Neural cell (in vitro differentiated cells): ENCODE results near the gene NCBP3. TPM values are rescaled to one million over a fixed set of nuclear protein-coding genes. Genes with fewer than 3 reads are reported as not detected.
"Not testable (repeated sequence)": the region's sequence is repeated elsewhere in the genome, so short reads cannot be mapped to it uniquely, and the experiment has no call there.

Experiments
- H2AFZ ChIP-seq: fragments of 200-600, 300-800 bp; sonication (generic), shearing (Covaris generic); 2 replicates; pipeline ENCODE4 v1.6.0; 2014; ENCODE audit warnings: low read depth, mild to moderate bottlenecking, antibody characterized with exemption, low read length, moderate library complexity
- H3F3A ChIP-seq: fragments of 200-600 bp; shearing (Covaris generic); 2 replicates; pipeline ENCODE4 v1.6.1; 2016; ENCODE audit warnings: mild to moderate bottlenecking, moderate library complexity, mixed read lengths, antibody characterized with exemption, low read length; ENCODE audit not compliant: insufficient read depth, poor library complexity, severe bottlenecking
- H3K27ac ChIP-seq: fragments of 200-600, 300-800 bp; sonication (generic), shearing (Covaris generic); 2 replicates; pipeline ENCODE4 v1.5.1; 2014; ENCODE audit warnings: mild to moderate bottlenecking, low read length, moderate library complexity
- H3K27me3 ChIP-seq: fragments of 300-800, 200-600 bp; sonication (generic), shearing (Covaris generic); 2 replicates; pipeline ENCODE4 v1.6.0; 2014; ENCODE audit warnings: mild to moderate bottlenecking, low read depth, low read length, moderate library complexity; ENCODE audit not compliant: insufficient read depth
- H3K36me3 ChIP-seq: fragments of 300-800, 200-600 bp; sonication (generic), shearing (Covaris generic); 2 replicates; pipeline ENCODE4 v1.5.1; 2014; ENCODE audit warnings: mild to moderate bottlenecking, antibody characterized with exemption, low read length, moderate library complexity; ENCODE audit not compliant: insufficient read depth
- H3K4me2 ChIP-seq: fragments of 300-800, 200-600 bp; sonication (generic), shearing (Covaris generic); 2 replicates; pipeline ENCODE4 v1.6.0; 2014; ENCODE audit warnings: mild to moderate bottlenecking, low read length
- H3K4me3 ChIP-seq: fragments of 300-800, 200-600 bp; sonication (generic), shearing (Covaris generic); 2 replicates; pipeline ENCODE4 v1.5.1; 2014; ENCODE audit warnings: mild to moderate bottlenecking, low read length, moderate library complexity
- H3K79me2 ChIP-seq: fragments of 200-600 bp; shearing (Covaris generic); replicated peaks from 2 replicates; pipeline ENCODE4 v1.6.0; 2014; ENCODE audit warnings: mild to moderate bottlenecking, low read length, moderate library complexity; ENCODE audit not compliant: insufficient read depth
- H3K9ac ChIP-seq: fragments of 300-800, 200-600 bp; sonication (generic), shearing (Covaris generic); 2 replicates; pipeline ENCODE4 v1.6.1; 2016; ENCODE audit warnings: mild to moderate bottlenecking, low read length, mixed read lengths
- H3K9me2 ChIP-seq: fragments of 200-600 bp; shearing (Covaris generic); 2 replicates; pipeline ENCODE4 v1.6.1; 2016; ENCODE audit warnings: mild to moderate bottlenecking, low read length, mixed read lengths; ENCODE audit not compliant: insufficient read depth
- H3K9me3 ChIP-seq: fragments of 200-600, 300-800 bp; sonication (generic), shearing (Covaris generic); 2 replicates; pipeline ENCODE4 v1.6.1; 2016; ENCODE audit warnings: mild to moderate bottlenecking, mixed run types, low read length, moderate library complexity, mixed read lengths
- H4K20me1 ChIP-seq: fragments of 200-600 bp; shearing (Covaris generic); 2 replicates; pipeline ENCODE4 v1.6.1; 2016; ENCODE audit warnings: mild to moderate bottlenecking, mixed run types; ENCODE audit not compliant: insufficient read depth
- CTCF ChIP-seq: fragments of 450-650 bp; IDR thresholded peaks from 2 replicates; pipeline ENCODE4 v1.5.1; 2014; ENCODE audit warnings: antibody characterized with exemption, mild to moderate bottlenecking, moderate library complexity; ENCODE audit not compliant: poor library complexity, severe bottlenecking
- EZH2 ChIP-seq: fragments of 200-600, 300-800 bp; shearing (Covaris generic), sonication (generic); IDR thresholded peaks from 2 replicates; pipeline ENCODE4 v1.6.1; 2014; ENCODE audit warnings: antibody characterized with exemption, low read length, borderline replicate concordance, mild to moderate bottlenecking; ENCODE audit not compliant: insufficient read depth, poor library complexity, severe bottlenecking
- MXI1 ChIP-seq: fragments of 450-650 bp; conservative IDR thresholded peaks from 2 replicates; pipeline ENCODE4 v1.6.1; 2014; ENCODE audit warnings: antibody characterized with exemption, mild to moderate bottlenecking; ENCODE audit not compliant: poor library complexity, severe bottlenecking
- POLR2AphosphoS5 ChIP-seq: IDR thresholded peaks from 2 replicates; pipeline ENCODE4 v1.6.1; 2012
- RAD21 ChIP-seq: fragments of 450-650 bp; conservative IDR thresholded peaks from 2 replicates; pipeline ENCODE4 v1.6.1; 2014; ENCODE audit warnings: antibody characterized with exemption, mild to moderate bottlenecking, moderate library complexity
- SMC3 ChIP-seq: fragments of 450-650 bp; conservative IDR thresholded peaks from 2 replicates; pipeline ENCODE4 v1.6.1; 2014; ENCODE audit warnings: antibody characterized with exemption, mild to moderate bottlenecking, moderate library complexity; ENCODE audit not compliant: poor library complexity
- TAF1 ChIP-seq: IDR thresholded peaks from 2 replicates; pipeline ENCODE4 v1.6.1; 2012; ENCODE audit warnings: low read depth
- polyA plus RNA-seq: library from polyadenylated mRNA; depleted of rRNA; stranded (reverse); fragments of >200 nt; gene quantifications from 2 replicates; pipeline ENCODE4 v1.2.3, GENCODE V29; 2014
- TF ChIP-seq, protein P1 (sequence below): IDR thresholded peaks from 2 replicates; pipeline ENCODE4 v1.6.1; 2012; ENCODE audit warnings: borderline replicate concordance

The NCBP3 gene
- polyA plus RNA-seq, 1 donor from 2014 or later = 132 TPM

GRCh38 chr17:3792481-3792880 is 53.6 kb downstream of the NCBP3 start:
- Histone ChIP-seq H4K20me1 (no peaks in the 10 kb centered on the region), H3K9me2 (no peaks in the 10 kb centered on the region), H3K9me3 (no peaks in the 10 kb centered on the region), H3K4me2 (no peak overlapping the region), H3K27ac (no peak overlapping the region), H3K27me3 (no peaks in the 10 kb centered on the region), H2AFZ (no peak overlapping the region), H3K79me2 (no peaks in the 10 kb centered on the region), H3F3A (no peaks in the 10 kb centered on the region), H3K4me3 (no peak overlapping the region), H3K9ac (no peak overlapping the region), H3K36me3 (no peaks in the 10 kb centered on the region)
- TF ChIP-seq RAD21 (no peak), POLR2AphosphoS5 (no peak), CTCF (no peak), MXI1 (no peak)
- TF ChIP-seq, protein P1, sequence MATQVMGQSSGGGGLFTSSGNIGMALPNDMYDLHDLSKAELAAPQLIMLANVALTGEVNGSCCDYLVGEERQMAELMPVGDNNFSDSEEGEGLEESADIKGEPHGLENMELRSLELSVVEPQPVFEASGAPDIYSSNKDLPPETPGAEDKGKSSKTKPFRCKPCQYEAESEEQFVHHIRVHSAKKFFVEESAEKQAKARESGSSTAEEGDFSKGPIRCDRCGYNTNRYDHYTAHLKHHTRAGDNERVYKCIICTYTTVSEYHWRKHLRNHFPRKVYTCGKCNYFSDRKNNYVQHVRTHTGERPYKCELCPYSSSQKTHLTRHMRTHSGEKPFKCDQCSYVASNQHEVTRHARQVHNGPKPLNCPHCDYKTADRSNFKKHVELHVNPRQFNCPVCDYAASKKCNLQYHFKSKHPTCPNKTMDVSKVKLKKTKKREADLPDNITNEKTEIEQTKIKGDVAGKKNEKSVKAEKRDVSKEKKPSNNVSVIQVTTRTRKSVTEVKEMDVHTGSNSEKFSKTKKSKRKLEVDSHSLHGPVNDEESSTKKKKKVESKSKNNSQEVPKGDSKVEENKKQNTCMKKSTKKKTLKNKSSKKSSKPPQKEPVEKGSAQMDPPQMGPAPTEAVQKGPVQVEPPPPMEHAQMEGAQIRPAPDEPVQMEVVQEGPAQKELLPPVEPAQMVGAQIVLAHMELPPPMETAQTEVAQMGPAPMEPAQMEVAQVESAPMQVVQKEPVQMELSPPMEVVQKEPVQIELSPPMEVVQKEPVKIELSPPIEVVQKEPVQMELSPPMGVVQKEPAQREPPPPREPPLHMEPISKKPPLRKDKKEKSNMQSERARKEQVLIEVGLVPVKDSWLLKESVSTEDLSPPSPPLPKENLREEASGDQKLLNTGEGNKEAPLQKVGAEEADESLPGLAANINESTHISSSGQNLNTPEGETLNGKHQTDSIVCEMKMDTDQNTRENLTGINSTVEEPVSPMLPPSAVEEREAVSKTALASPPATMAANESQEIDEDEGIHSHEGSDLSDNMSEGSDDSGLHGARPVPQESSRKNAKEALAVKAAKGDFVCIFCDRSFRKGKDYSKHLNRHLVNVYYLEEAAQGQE = no peak

DNA sequence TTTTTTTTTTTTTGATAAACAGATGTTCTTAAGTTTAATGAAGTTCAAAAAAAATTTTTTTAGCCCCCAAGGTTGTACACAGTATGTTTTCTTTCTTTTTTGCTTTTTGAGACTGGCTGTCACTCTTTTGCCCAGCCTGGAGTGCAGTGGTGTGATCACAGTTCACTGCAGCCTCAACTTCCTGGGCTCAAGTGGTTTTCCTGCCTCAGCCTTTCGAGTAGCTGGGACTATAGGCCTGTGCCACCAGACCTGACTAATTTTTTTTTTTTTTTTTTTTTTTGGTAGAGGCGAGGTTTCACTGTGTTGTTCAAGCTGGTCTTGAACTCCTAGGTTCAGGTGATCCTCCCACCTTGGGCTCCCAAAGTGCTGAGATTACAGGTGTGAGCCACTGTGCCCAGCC is 57.8 kb downstream of the NCBP3 start:
- Histone ChIP-seq H4K20me1 (no peaks in the 10 kb centered on the region), H3K27me3 (no peaks in the 10 kb centered on the region), H2AFZ (no peak overlapping the region), H3K36me3 (no peaks in the 10 kb centered on the region), H3K79me2 (no peaks in the 10 kb centered on the region), H3K4me3 (no peak overlapping the region), H3K27ac (no peak overlapping the region), H3K9me3 (no peaks in the 10 kb centered on the region), H3K4me2 (no peak overlapping the region), H3K9me2 (no peaks in the 10 kb centered on the region), H3K9ac (no peak overlapping the region), H3F3A (no peaks in the 10 kb centered on the region)
- TF ChIP-seq EZH2 (no peak), RAD21 (no peak), TAF1 (no peak), POLR2AphosphoS5 (no peak), CTCF (no peak), SMC3 (no peak)

GRCh38 chr17:3785323-3785722 is 60.7 kb downstream of the NCBP3 start:
- not testable (repeated sequence) for H3K9me2 ChIP-seq, H3K9ac ChIP-seq, H3K4me2 ChIP-seq, H4K20me1 ChIP-seq, H3K27me3 ChIP-seq, H3K4me3 ChIP-seq, H3K9me3 ChIP-seq, H3F3A ChIP-seq, H3K27ac ChIP-seq, H3K79me2 ChIP-seq, H2AFZ ChIP-seq, H3K36me3 ChIP-seq
